GM19193 (cell line): Measurements from ENCODE around the gene PPM1H.

Experiments
- POLR2A ChIP-seq: IDR thresholded peaks from 4 replicates; pipeline ENCODE4 v1.6.1; 2011; ENCODE audit not compliant: insufficient read depth, insufficient read length; ENCODE audit errors: extremely low read depth

Gene PPM1H

GRCh38 chr12:62651138-62651537 lies 283.8 kb downstream of the PPM1H start:
- TF ChIP-seq POLR2A = no peak

GRCh38 chr12:62649412-62650138 lies 285.4 kb downstream of the PPM1H start:
- TF ChIP-seq POLR2A = no peak

DNA sequence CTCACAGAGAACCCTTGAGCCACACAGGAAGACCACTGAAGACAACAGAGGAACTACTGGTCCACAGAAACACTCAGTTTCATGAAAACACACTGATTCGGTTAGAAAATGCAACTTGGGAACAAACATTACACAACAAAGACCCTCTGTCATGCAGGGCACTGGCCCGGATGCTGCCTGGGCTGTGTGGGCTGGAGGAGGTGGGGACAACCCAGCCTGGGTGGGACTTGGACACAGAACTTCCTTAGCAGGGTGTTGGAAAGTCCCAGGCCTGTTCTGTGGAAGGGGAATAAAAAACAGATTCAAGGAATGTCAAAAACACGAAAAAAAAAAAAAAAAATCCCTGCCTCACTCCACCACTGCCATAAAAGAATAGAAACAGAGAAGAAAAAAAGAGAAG lies 287.4 kb downstream of the PPM1H start:
- TF ChIP-seq POLR2A = no peak

GRCh38 chr12:62646566-62646965 lies 288.4 kb downstream of the PPM1H start:
- TF ChIP-seq POLR2A = no peak

DNA sequence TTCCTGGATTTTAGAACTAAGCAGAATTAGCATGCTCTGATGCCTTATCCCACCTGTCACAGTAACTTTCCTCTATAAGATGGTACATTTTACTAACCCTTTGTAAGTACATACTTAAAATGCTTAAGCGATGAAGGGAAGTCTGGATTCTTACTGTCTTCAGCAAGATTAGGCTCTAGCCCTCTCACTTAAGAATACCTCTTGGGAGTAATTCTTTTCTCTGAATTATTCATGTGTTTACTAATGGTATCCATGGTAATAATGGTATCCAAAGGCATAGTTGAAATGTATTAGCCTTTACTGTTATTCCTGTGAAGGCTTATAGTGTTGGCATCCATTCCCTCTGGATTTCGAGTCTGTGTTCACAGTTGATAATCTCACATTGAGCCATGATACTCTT lies 291.5 kb downstream of the PPM1H start:
- TF ChIP-seq POLR2A = no peak

DNA sequence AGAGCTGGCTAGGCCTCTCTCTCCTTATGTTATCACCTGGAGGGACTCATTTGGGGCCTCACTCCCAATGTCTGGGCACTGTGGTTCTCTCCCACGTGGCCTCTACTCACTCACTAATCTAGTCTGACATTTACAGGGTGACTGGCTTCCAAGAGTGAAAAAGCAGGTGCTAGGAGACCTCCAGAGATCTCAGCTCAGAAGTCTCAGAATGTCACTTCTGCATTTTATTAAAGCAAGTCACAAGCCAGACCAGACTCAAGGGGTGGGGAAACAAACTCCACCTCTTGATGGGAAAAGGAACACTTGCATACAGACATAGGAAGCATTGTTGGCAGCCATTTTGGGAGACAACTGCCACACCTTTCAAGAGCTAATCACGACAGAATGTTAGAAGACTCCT lies 292.5 kb downstream of the PPM1H start:
- no peak for TF ChIP-seq POLR2A

- no peak for TF ChIP-seq POLR2A
These were observed 294.0 kb downstream of the PPM1H start for GRCh38 chr12:62640910-62641448.

- TF ChIP-seq POLR2A = no peak
These were observed 297.3 kb downstream of the PPM1H start for GRCh38 chr12:62637679-62638078.

GRCh38 chr12:62635649-62636048 lies 299.3 kb downstream of the PPM1H start:
- no peak for TF ChIP-seq POLR2A

- TF ChIP-seq POLR2A = no peak
These were observed 302.5 kb downstream of the PPM1H start for GRCh38 chr12:62632411-62632918.

GRCh38 chr12:62631471-62632410 lies 303.2 kb downstream of the PPM1H start:
- TF ChIP-seq POLR2A = no peak

DNA sequence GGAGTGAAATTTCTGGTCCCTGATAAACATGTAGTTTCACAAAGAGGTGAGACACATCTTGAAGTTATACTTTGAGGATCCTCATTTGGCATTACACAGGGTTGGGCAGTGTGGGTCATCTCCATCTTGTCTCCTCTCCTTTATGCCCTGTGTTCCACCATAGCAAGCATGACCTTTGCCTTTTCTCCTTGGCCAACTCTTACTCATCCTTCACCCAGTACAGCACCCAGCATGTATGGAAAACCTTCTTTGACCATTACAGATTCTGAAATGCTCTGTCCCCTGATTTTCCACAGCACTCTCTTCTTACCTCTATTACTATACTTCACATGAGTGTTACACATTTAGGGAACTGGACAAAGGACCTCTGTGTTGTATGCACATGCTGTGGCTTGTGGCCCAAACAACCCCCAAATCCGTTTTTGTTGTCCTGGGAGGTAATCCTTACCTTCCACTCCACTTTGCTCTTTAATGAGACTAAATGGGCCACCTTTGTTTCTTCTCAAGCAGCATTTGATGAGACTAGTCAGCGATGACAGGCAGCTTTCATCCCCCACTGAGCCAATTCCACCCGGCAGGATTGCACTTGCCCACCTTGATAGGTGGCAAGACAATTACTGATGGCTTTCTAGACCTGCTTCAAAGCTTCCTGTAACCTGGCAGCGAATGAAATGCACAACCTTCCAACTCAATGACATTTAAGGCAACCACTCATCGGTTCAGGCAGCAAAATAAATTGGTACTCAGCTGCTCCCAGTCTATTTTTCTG lies 304.8 kb downstream of the PPM1H start:
- TF ChIP-seq POLR2A = no peak

DNA sequence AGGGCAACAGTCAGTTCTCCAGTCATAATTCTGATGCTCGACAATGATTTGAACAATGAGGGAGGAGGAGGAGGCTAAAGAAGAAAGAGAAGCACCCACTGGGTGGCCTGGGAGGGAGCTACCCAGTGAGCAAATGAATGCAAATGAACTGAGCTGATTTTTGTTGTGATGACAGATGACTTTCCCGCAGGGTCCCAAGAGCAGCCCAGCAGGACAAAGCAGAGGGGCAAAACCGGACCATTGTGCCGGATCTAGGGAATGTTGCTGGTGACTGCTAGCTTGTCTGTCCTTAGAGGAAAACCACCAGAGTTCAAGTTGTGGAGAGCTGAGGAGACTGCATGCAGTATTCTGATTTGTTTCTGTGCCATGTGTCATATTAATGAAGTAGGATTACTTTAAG lies 305.5 kb downstream of the PPM1H start:
- no peak for TF ChIP-seq POLR2A

DNA sequence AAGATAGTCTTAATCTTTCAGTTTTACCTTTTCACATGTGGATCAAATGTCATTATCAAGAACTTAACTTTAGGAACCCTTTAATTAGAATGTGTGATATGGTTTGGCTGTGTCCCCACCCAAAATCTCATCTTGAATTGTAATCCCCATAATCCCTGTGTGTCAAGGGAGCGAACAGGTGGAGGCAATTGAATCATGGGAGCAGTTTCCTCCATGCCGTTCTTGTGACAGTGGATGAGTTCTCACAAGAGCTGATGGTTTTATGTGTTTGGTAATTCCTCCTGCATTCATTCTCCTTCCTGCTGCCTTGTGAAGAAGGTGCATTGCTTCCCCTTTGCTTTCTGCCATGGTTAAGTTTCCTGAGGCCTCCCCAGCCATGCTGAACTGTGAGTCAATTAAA lies 307.8 kb downstream of the PPM1H start:
- TF ChIP-seq POLR2A = no peak

- no peak for TF ChIP-seq POLR2A
These were observed 309.7 kb downstream of the PPM1H start for GRCh38 chr12:62625228-62625627.
